Measurements from ENCODE around the gene VPS26A. TPM values are rescaled to one million over a fixed set of nuclear protein-coding genes. Genes with fewer than 3 reads are reported as not detected.
"Not testable (repeated sequence)": the region's sequence is repeated elsewhere in the genome, so short reads cannot be mapped to it uniquely, and the experiment has no call there.

The VPS26A gene
- total RNA-seq, 1 donor from 2014 or later = 53.6 TPM

- no peak for ATAC-seq
- intact Hi-C loops (cut with DNase I) = no loop called here
- no peak for DNase-seq (ENCODE audit: low spot score)
These were observed 28.0 kb downstream of the VPS26A start for GRCh38 chr10:69151984-69152383.

- no peak for DNase-seq (ENCODE audit: low spot score)
- intact Hi-C loops (cut with DNase I) = no loop called here
- no peak for ATAC-seq
These were observed 29.2 kb downstream of the VPS26A start for GRCh38 chr10:69153227-69153626.

- intact Hi-C loops (cut with DNase I) = no loop called here
These were observed 36.8 kb downstream of the VPS26A start for GRCh38 chr10:69160809-69161241.

GRCh38 chr10:69168493-69168892 lies 44.5 kb downstream of the VPS26A start:
- DNase-seq (ENCODE audit: low spot score) = no peak
- intact Hi-C loops (cut with DNase I) = no loop called here
- ATAC-seq = no peak

More at GRCh38 chr10:69160809-69161241, 36.8 kb downstream of the VPS26A start:
- no peak for DNase-seq (ENCODE audit: low spot score)
- no peak for ATAC-seq

GRCh38 chr10:69172241-69172982 lies 48.4 kb downstream of the VPS26A start:
- DNase-seq (ENCODE audit: low spot score) = no peak
- no peak for ATAC-seq
- intact Hi-C loops (cut with DNase I) = no loop called here

GRCh38 chr10:69175326-69175725 lies 51.3 kb downstream of the VPS26A start:
- DNase-seq (ENCODE audit: low spot score); intact Hi-C loops (cut with DNase I); ATAC-seq: not testable (repeated sequence)

GRCh38 chr10:69176823-69177222 lies 52.8 kb downstream of the VPS26A start:
- DNase-seq (ENCODE audit: low spot score) (no peak), ATAC-seq (no peak)
- intact Hi-C loops (cut with DNase I) = no loop called here

GRCh38 chr10:69179089-69179742 lies 55.2 kb downstream of the VPS26A start:
- intact Hi-C loops (cut with DNase I) = no loop called here
- DNase-seq (ENCODE audit: low spot score) = no peak
- peak; percentile 41 for ATAC-seq

- DNase-seq (ENCODE audit: low spot score) (peak; percentile 92), ATAC-seq (peak; percentile 98)
These were observed 56.0 kb downstream of the VPS26A start, which contains the start of gene SUPV3L1 for GRCh38 chr10:69179743-69180524. Gene SUPV3L1, plus strand, starts transcription at chr10:69180234. Its CDS starts 58 bp downstream, at chr10:69180292.

GRCh38 chr10:69180525-69181204 lies 56.7 kb downstream of the VPS26A start:
- DNase-seq (ENCODE audit: low spot score) (no peak), ATAC-seq (no peak)
- intact Hi-C loops (cut with DNase I) = no loop called here

More at GRCh38 chr10:69179743-69180524, 56.0 kb downstream of the VPS26A start, which contains the start of gene SUPV3L1:
- intact Hi-C loops (cut with DNase I) = no loop called here

GRCh38 chr10:69181433-69181832 lies 57.5 kb downstream of the VPS26A start:
- DNase-seq (ENCODE audit: low spot score) (no peak), ATAC-seq (no peak)
- intact Hi-C loops (cut with DNase I) = no loop called here

- intact Hi-C loops (cut with DNase I) = no loop called here
- DNase-seq (ENCODE audit: low spot score) (no peak), ATAC-seq (no peak)
These were observed 58.0 kb downstream of the VPS26A start for GRCh38 chr10:69182005-69182404.

- no peak for ATAC-seq
- intact Hi-C loops (cut with DNase I) = no loop called here
- DNase-seq (ENCODE audit: low spot score) = no peak
These were observed 62.5 kb downstream of the VPS26A start for GRCh38 chr10:69186524-69186923.

GRCh38 chr10:69201045-69201444 lies 77.1 kb downstream of the VPS26A start:
- no peak for ATAC-seq
- intact Hi-C loops (cut with DNase I) = no loop called here
- DNase-seq (ENCODE audit: low spot score) = no peak

GRCh38 chr10:69202332-69202731 lies 78.4 kb downstream of the VPS26A start:
- DNase-seq (ENCODE audit: low spot score) (no peak), ATAC-seq (no peak)
- intact Hi-C loops (cut with DNase I) = no loop called here

- intact Hi-C loops (cut with DNase I) = no loop called here
- ATAC-seq (no peak), DNase-seq (ENCODE audit: low spot score) (no peak)
These were observed 84.8 kb downstream of the VPS26A start for GRCh38 chr10:69208761-69209160.

GRCh38 chr10:69209787-69210484 lies 86.0 kb downstream of the VPS26A start:
- no peak for ATAC-seq
- no peak for DNase-seq (ENCODE audit: low spot score)
- intact Hi-C loops (cut with DNase I) = no loop called here

GRCh38 chr10:69211104-69211503 lies 87.1 kb downstream of the VPS26A start:
- ATAC-seq = no peak
- DNase-seq (ENCODE audit: low spot score) = no peak

More at GRCh38 chr10:69211104-69211503, 87.1 kb downstream of the VPS26A start:
- intact Hi-C loops (cut with DNase I) = no loop called here

Data from sciatic nerve (tissue), 2 donors.